ENCODE results near the gene INSC. TPM values are rescaled to one million over a fixed set of nuclear protein-coding genes. Genes with fewer than 3 reads are reported as not detected.

Gene INSC
- total and polyA plus RNA-seq, 2 of the 4 experiments (the other 2 are of a cell fraction), result 0.53 to 1.4 TPM

- no peak overlapping the region for H2AFZ ChIP-seq (replicated peaks; ENCODE audit: low read length, poor library complexity)
- dilution Hi-C loops (cut with HindIII; ENCODE audit: low sequenced_read_pairs, unreplicated experiment), result no loop called here
Measured at GRCh38 chr11:15228331-15228849, 113.7 kb downstream of the INSC start.

More at GRCh38 chr11:15228331-15228849, 113.7 kb downstream of the INSC start:
- ChIA-PET CTCF (no interaction called here), POLR2A (ENCODE audit: unreplicated experiment) (no interaction called here)
- no peak overlapping the region for H3K56ac ChIP-seq (ENCODE audit: extremely low read depth, insufficient read depth, low read length)
- no peak overlapping the region for H4K5ac ChIP-seq (ENCODE audit: low read depth, low read length)
- H4K20me1 ChIP-seq (ENCODE audit: insufficient read depth, low read length), result no peaks in the 10 kb centered on the region
- no peaks in the 10 kb centered on the region for H3K36me3 ChIP-seq (ENCODE audit: control insufficient read depth, insufficient read depth, low read length)
- no peak for ATAC-seq (ENCODE audit: low read depth)
- WGBS, 2 experiments (ENCODE audit: extremely low coverage in 2 of 2, insufficient read length in 1 of 2), result 63% methylated on average over 2 of the region's 8 CpGs; no CpG with 5 or more reads in 1 of the 2 experiments
- H3K9ac ChIP-seq (ENCODE audit: low read depth, low read length), result no peak overlapping the region
- no peak overlapping the region for H3K18ac ChIP-seq (ENCODE audit: low read depth, low read length)
- no peak for TF ChIP-seq FOS (IDR thresholded peaks at IDR 0.05; ENCODE audit: low read depth, low read length)
- TF ChIP-seq USF2 (IDR thresholded peaks at IDR 0.05; ENCODE audit: low read depth, low read length), result no peak
- TF ChIP-seq POLR2A (IDR thresholded peaks at IDR 0.05; ENCODE audit: low read depth, low read length), result no peak
- H3K23ac ChIP-seq (ENCODE audit: low read depth, low read length), result no peak overlapping the region
- no peaks in the 10 kb centered on the region; the same call in 1 of the 2 replicates for H3K27me3 ChIP-seq (ENCODE audit: control insufficient read depth, insufficient read depth, low read length)
- in situ Hi-C loops (cut with MboI; ENCODE audit: low sequenced_read_pairs) (no loop called here), intact Hi-C loops (cut with micrococcal nuclease) (no loop called here)
- no peak overlapping the region for H2AK9ac ChIP-seq (replicated peaks; ENCODE audit: low read depth, low read length, poor library complexity)
- no peak overlapping the region for H3K14ac ChIP-seq (replicated peaks; ENCODE audit: low read depth, low read length)
- H4K8ac ChIP-seq (ENCODE audit: low read depth in 2 of 2, low read length in 2 of 2), result no peak overlapping the region; a peak in 1 of 4 replicates
- H2BK120ac ChIP-seq (ENCODE audit: low read depth, low read length), result no peak overlapping the region
- H3K27ac ChIP-seq (ENCODE audit: insufficient read depth, low read length), result no peak overlapping the region
- no peak overlapping the region for H2BK15ac ChIP-seq (ENCODE audit: low read depth, low read length)
- no peak overlapping the region for H4K91ac ChIP-seq (ENCODE audit: insufficient read depth, low read depth, low read length)
- no peaks in the 10 kb centered on the region for H3K9me3 ChIP-seq (ENCODE audit: control insufficient read depth, insufficient read depth, low read length)
- H2BK20ac ChIP-seq (ENCODE audit: low read depth, low read length), result no peak overlapping the region
- no peak overlapping the region for H3K4me2 ChIP-seq (ENCODE audit: low read depth, low read length)
- H2AK5ac ChIP-seq (ENCODE audit: low read depth, low read length), result no peak overlapping the region
- no peak overlapping the region for H3K4me3 ChIP-seq (ENCODE audit: insufficient read depth, low read depth, low read length)
- no peaks in the 10 kb centered on the region; the same call in 1 of the 2 replicates for H3K4me1 ChIP-seq (ENCODE audit: control insufficient read depth, insufficient read depth, low read length)
- peaks cover 3% of the 10 kb centered on the region; the same call in 1 of the 2 replicates for H3K9me1 ChIP-seq (ENCODE audit: insufficient read depth, low read length)
- no peak for DNase-seq
- H2BK5ac ChIP-seq (ENCODE audit: low read depth, low read length, poor library complexity, severe bottlenecking), result no peak overlapping the region
- no peak overlapping the region; the same call in 1 of the 2 replicates for H3K4ac ChIP-seq (ENCODE audit: low read depth, low read length)
- H3K79me1 ChIP-seq (ENCODE audit: low read depth in 1 of 2, low read length in 2 of 2), result no peaks in the 10 kb centered on the region
- no TSS peak for BruUV-seq (replicated peaks)
